Measurements from ENCODE around the gene FBXL22.

The FBXL22 gene

DNA sequence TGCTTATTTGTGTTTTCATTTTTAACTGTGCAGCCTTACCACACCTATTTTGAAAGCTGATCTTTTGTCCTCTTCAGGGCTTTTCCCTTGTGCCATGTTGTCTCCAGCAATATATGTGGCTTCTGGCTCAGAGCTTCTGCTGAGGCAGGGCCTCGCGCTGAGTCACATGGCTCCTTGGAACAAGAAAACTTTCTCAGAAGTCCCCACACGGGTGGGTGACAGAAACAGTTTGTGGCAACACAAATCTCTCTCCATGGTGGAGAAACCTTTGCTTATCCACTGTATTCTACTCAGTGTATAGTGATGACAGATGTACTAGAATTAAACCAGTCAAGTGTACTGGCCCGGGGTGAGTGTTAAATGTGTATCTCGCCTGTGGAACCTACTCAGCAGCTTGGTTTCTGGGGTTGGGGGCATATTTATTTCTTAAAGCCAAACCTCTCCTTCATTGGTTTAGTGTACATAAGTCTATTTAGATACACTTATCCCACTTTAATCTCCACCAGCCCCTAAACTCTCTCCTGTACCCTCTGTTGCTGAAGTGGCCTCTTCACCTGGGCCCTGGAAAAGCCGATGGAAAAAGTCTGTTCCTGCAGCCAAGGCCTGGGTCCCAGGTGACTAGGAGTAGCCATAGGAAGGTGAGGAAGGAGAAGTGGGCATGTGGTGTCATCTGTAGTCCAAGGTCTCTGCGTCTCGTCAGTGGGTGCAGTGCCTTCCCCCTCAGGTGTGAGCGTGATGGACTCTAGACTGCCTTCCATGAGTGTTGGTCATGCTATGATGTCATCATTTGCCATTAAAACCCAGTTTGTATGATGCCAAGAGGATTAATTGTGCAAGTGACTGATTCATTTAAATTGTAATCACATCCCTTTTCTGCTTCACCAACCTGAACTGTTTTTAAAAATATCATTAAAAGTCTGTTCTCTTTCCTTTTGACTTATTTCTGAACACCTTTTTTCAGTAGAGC lies 3.2 kb upstream of the FBXL22 start:
- DNase-seq (ENCODE audit: low read depth, low spot score) = no peak

GRCh38 chr15:63595065-63595464 lies 2.1 kb upstream of the FBXL22 start:
- DNase-seq (ENCODE audit: low read depth, low spot score) = no peak

GRCh38 chr15:63595688-63596087 lies 1.5 kb upstream of the FBXL22 start:
- no peak for DNase-seq (ENCODE audit: low read depth, low spot score)

DNA sequence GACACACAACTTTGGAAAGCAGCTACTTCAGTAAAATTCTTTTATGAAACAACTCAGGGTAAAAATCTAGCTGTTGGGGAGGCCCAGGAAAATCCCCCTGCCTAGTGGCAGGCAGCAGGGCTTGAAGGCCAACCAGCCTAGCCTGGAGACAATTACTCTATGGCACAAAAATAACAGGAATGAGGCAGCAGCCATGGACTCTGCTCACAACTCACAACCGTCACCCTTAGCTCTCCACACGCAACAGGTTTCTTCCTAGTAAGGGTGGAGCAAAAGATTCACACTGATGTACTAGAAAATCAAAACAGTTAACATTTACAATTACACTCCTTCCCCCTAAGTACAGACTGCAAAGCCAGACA lies 530 bp upstream of the FBXL22 start:
- DNase-seq (ENCODE audit: low read depth, low spot score) = no peak

DNA sequence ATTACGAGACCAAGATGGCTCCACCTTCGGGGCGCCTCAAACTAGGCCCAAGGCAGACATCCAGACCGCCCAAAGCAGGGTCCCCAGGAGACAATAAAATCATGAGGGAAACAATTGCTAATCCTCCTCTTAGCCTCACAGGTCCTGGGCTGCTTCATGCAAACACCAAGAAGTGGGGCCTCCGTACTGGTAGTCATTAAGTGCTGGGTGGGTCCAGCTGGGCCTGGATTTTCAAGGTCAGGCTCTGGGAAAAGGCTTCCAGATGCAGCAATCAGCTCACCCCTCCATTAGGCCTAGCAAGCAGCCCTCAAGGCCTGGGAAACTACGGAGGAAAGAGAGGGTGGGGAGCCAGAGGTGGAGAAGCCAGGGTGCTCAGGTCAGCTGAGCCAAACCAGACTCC lies 634 bp downstream of the FBXL22 start:
- DNase-seq (ENCODE audit: low read depth, low spot score) = no peak

DNA sequence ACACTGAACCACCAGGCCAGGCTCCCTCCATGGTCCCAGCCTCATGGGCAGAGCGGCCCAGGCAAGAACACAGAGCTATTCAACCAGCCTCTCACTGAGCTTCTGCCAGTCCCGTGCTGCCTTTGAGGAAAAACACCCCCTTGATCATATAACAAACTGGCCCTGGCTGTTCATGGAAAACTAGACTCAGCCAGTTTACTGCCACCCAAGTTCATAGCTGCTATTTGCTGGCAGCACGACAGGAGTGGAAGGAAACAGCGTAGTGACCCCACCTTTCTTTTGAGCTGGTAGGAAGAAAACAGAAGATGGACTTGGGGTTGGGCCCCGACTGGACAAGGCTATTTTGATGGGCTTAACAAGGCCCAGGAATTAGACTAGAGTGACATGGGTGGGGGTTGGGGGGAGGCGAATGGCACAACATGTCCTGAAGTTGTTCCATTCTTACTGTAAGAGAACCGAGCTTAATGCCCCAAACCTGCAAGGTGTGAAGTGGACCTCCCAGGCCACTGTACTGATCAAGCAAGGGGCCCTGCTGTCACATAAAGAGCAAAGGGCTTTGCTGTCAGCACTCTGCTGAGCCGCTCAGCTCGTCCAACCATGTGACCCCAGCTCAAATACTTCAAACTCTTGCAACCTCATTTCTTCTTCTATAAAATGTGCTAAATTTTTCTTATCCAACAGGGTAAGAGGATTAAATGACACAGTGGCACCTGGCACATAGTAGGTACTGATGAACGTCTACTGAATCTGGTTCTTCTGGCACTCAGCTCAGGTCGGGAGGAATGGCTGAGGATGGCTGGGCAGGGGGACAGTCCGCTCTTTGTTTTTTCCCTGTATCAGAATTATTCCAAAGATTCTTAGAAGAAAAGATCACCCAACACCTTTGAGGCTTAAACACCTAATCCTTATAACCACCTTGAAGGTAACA lies 1.6 kb downstream of the FBXL22 start:
- no peak for DNase-seq (ENCODE audit: low read depth, low spot score)

DNA sequence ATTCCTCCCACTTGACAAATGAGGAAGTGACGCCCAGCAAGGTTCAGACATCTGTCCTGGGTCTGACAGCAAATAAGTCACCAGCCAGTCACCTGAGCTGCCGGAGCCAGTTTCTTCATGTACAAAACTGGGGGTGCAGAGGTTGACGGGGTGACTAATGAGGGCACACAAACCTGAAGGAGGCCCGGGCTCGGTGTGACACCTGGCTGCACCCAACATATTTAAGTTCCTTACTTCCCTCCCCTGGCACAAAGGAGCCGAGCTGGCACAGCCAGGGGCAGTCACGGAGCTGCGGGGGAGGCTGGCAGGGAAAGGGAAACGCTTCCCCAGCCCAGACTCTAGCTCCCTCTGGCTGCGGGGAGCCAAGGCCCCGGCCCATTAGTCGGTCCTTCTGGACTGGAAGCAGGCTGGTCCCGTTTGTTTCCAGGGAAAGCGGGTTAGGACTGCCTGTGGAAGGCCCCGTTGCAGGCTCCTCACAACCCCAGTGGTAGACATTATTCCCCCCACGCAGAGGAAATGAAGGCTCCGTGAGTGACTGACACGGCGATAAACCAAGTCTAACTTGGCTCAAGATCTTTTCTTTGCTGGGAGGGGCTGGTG lies 2.3 kb downstream of the FBXL22 start:
- DNase-seq (ENCODE audit: low read depth, low spot score) = no peak

- no peak for DNase-seq (ENCODE audit: low read depth, low spot score)
These were observed 2.9 kb downstream of the FBXL22 start for GRCh38 chr15:63600001-63600615.

- peak; percentile 76 for DNase-seq (ENCODE audit: low read depth, low spot score)
These were observed 3.4 kb downstream of the FBXL22 start for GRCh38 chr15:63600616-63601025.

DNA sequence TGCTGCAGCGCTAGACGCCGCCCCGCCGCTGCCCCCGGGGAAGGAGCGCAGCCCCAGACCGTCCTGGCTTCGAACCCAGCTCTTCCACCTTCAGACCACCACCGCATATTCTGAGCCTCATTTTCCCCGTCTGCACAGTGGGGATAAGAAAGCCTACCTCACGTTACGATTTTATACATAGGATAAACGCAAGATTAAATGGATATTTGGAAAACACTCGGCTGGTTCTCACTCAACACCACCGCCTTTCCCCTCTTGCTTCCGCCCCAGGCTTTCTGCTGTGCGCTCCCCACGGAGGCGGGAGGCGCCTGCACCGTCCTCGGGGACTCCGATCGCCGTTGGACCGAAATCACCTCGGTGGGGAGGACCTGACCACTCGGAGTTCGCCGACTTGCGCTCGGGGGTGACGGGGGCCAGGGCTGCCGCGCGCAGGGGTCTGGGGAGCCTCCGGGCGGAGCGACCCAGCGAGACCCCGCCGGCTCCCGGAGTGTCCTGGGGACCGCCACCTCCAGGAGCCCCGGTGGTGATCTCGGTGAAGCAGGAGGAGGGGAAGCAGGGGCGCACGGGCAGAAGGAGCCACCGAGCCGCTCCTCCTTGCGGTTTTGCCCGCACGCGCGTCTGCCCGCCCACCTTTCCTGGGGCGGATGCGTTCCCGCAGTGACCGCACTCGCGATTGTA lies 4.0 kb downstream of the FBXL22 start:
- DNase-seq (ENCODE audit: low read depth, low spot score) = no peak

DNA sequence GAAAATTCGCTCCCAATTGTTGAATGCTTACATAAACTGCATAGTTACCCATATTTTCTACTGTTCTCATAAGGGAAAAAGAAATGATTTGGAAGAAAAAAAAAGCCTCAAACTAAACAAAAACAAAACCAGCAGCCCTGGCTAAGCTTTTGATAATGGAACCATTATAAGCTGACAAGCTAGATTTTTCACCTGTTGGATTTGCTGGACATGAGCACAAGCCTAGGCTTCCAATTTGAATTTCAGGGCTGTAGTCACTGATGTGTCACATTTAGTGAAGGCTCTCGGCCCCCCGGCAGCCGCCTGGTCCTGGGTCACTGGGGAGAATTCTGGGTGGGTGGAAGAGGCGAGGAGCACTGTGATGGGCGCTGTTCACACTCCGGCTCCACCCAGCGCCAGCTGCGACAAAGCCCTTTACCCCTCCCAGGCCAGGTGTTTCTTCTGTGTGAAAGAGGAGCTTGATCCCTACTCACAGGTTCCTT lies 4.6 kb downstream of the FBXL22 start:
- no peak for DNase-seq (ENCODE audit: low read depth, low spot score)

DNA sequence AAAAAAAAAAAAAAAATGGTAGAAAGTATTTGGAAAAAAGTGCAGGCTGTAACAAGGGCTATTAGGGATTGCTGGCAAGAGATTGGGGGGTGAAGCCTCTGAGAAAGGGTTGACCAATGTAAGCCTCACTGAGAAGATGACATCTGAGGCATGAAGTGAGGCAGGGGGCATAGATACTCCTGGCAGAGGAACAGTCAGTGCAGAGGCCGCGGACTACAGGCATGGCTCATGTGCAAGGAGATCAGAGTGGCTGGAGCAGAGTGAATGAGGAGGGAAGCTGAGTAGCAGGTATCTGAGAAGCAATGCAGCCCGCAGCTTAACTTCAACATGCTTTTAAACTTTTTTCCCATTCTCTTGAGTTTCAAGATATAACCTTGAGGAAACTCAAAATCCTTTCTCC lies 5.4 kb downstream of the FBXL22 start:
- DNase-seq (ENCODE audit: low read depth, low spot score) = no peak

DNA sequence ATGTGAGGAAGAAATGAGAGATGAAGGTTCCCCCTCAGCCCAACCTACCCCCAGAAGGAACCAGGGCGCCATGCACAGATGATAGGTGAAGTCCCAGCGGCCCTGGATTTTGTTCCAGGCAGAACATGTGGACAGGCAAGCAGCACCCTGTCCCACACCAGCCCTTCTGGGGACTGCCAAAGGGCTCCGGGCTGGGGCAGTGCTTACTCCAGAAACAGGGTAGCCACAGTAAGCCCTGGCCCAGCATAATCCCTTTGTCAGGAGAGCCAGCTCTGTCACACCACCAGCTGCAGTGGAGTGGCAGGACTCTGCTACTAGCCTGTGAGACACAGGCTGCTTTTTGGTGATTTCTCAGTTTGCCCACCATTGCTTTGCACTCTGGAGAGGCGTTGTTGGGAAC lies 6.3 kb downstream of the FBXL22 start:
- no peak for DNase-seq (ENCODE audit: low read depth, low spot score)

- no peak for DNase-seq (ENCODE audit: low read depth, low spot score)
These were observed 7.1 kb downstream of the FBXL22 start for GRCh38 chr15:63604281-63604680.

GRCh38 chr15:63605036-63605435 lies 7.8 kb downstream of the FBXL22 start:
- no peak for DNase-seq (ENCODE audit: low read depth, low spot score)

GRCh38 chr15:63605816-63606215 lies 8.6 kb downstream of the FBXL22 start:
- DNase-seq (ENCODE audit: low read depth, low spot score) = no peak

- DNase-seq (ENCODE audit: low read depth, low spot score) = no peak
These were observed 9.1 kb downstream of the FBXL22 start for GRCh38 chr15:63606308-63606707.

DNA sequence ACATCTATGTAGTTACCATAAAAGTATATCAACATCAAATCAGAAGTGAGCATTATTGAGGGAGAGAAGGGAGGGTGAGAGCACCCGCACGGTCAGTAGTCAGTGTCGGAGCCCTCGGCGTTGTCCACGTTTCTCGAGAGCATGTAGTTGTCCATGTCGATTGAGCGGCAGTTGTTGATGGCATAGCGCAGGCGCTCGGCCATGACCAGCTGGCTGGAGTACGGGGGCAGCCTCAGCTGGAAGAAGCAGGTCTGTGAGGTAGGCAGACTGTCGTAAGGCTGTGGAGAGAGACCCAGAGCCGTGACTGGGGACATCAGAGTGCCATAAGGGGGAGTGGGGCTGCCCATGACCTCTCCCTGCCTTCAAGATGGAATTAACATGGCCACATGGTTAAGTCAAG lies 11.8 kb downstream of the FBXL22 start:
- DNase-seq (ENCODE audit: low read depth, low spot score) = no peak

DNA sequence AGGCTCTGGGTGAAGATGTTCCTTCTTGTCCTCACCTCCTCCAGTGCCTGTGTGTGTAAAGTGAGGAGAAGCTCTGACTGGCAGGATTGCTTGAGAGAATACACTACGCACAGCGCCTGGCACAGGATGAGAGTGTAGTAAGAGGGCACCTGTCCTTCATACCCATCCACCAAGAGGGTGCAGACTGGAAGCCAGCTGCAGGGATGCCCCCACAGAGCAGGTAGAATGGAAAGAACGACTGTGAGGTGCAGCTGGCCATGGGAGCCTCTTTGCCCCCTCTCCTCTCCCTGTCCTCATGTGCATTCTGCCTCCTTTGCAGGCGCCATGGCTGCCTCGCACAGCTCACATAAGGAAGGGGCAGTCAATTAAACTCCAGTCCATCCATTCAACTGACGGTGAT lies 12.3 kb downstream of the FBXL22 start:
- no peak for DNase-seq (ENCODE audit: low read depth, low spot score)

DNA sequence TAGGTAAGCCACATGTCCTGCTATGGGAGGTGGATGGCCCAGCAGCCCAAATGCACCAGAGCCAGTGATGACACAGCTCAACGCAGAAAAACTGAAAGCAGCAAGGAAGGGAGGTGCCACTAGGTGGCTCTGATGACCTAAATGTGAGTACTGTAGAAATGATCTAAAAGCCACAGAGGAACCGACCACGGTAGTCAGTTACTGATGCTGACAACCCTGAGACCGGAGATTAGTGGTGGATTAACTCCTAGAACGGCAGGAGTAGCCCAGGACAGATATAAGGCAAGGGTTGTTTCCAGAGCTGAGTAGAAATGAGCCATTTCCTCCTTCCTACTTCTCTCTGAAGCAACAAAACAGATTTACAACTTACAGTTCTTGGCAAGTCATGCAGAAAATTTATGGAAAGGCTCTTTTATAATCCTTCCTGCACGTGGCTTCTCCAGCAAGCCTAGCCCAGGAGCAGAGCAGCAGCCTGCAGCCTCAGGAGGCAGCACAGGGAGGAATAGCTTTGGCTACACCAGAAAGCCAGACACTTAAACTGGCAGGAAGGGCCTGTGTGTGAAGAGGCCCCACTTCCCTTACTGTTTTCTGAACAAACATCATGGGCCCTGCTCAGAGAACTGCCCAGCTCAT lies 13.1 kb downstream of the FBXL22 start:
- DNase-seq (ENCODE audit: low read depth, low spot score) = peak; percentile 41

Measured in activated naive CD8-positive, alpha-beta T cell treated with anti-CD3 and anti-CD28 coated beads, Interleukin-2, amount 50 U/mL, for 16 hours (primary cell).